H9 (cell line): ENCODE results near the gene ACADSB. TPM values are rescaled to one million over a fixed set of nuclear protein-coding genes. Genes with fewer than 3 reads are reported as not detected.

ENCODE experiments used
- DNase-seq: peaks from one replicate; pipeline ENCODE4 v3.0.0-alpha.2; 2017
- H2AFZ ChIP-seq: one replicate; pipeline ENCODE4 v1.6.1; 2013; ENCODE audit warnings: mild to moderate bottlenecking, low read length, control low read depth, moderate library complexity
- H2AK5ac ChIP-seq: 2 replicates; pipeline ENCODE4 v1.6.1; 2013; ENCODE audit warnings: low read length, control low read depth, mixed read lengths; ENCODE audit not compliant: insufficient read length
- H2BK120ac ChIP-seq: one replicate; pipeline ENCODE4 v1.6.1; 2013; ENCODE audit warnings: low read depth, mild to moderate bottlenecking, low read length, control low read depth, inconsistent platforms; ENCODE audit not compliant: poor library complexity, severe bottlenecking
- H2BK12ac ChIP-seq: 2 replicates; pipeline ENCODE4 v1.6.1; 2013; ENCODE audit warnings: low read length, control low read depth, mixed read lengths, low read depth; ENCODE audit not compliant: insufficient read length
- H2BK15ac ChIP-seq: 2 replicates; pipeline ENCODE4 v1.6.1; 2013; ENCODE audit warnings: low read depth, low read length, control low read depth
- H2BK20ac ChIP-seq: one replicate; pipeline ENCODE4 v1.6.1; 2013; ENCODE audit warnings: low read depth, mild to moderate bottlenecking, low read length, control low read depth, inconsistent platforms; ENCODE audit not compliant: poor library complexity, severe bottlenecking
- H2BK5ac ChIP-seq: 2 replicates; pipeline ENCODE4 v1.6.1; 2013; ENCODE audit warnings: low read length, control low read depth, mixed read lengths; ENCODE audit not compliant: insufficient read length
- H3K14ac ChIP-seq: 2 replicates; pipeline ENCODE4 v1.6.1; 2013; ENCODE audit warnings: low read length, control low read depth; ENCODE audit not compliant: insufficient read depth
- H3K18ac ChIP-seq: 2 replicates; pipeline ENCODE4 v1.6.1; 2013; ENCODE audit warnings: low read depth, mild to moderate bottlenecking, mixed read lengths, low read length, control low read depth; ENCODE audit not compliant: insufficient read length
- H3K23ac ChIP-seq: 2 replicates; pipeline ENCODE4 v1.6.1; 2013; ENCODE audit warnings: low read length, control low read depth, mixed read lengths, low read depth; ENCODE audit not compliant: insufficient read length
- H3K23me2 ChIP-seq: 2 replicates; pipeline ENCODE4 v1.6.1; 2013; ENCODE audit warnings: low read depth, mild to moderate bottlenecking, mixed read lengths, low read length, control low read depth; ENCODE audit not compliant: insufficient read length, poor library complexity, severe bottlenecking
- H3K27ac ChIP-seq: 2 replicates; pipeline ENCODE4 v1.5.1; 2013; ENCODE audit warnings: low read length, control low read depth, mixed read lengths, low read depth; ENCODE audit not compliant: insufficient read length
- H3K27me3 ChIP-seq: 2 replicates; pipeline ENCODE4 v1.6.1; 2013; ENCODE audit warnings: low read length, control low read depth, inconsistent platforms; ENCODE audit not compliant: insufficient read depth
- H3K4ac ChIP-seq: 2 replicates; pipeline ENCODE4 v1.6.1; 2013; ENCODE audit warnings: low read depth, mild to moderate bottlenecking, control low read depth, inconsistent platforms, low read length, moderate library complexity
- H3K4me1 ChIP-seq: 2 replicates; pipeline ENCODE4 v1.6.1; 2013; ENCODE audit warnings: low read length, control low read depth, inconsistent platforms; ENCODE audit not compliant: insufficient read depth
- H3K4me2 ChIP-seq: 2 replicates; pipeline ENCODE4 v1.6.1; 2013; ENCODE audit warnings: low read length, control low read depth, mixed read lengths; ENCODE audit not compliant: insufficient read length, insufficient read depth
- H3K56ac ChIP-seq: 2 replicates; pipeline ENCODE4 v1.6.1; 2013; ENCODE audit warnings: low read depth, mild to moderate bottlenecking, mixed read lengths, low read length, control low read depth; ENCODE audit not compliant: insufficient read length
- H3K79me1 ChIP-seq: 2 replicates; pipeline ENCODE4 v1.6.1; 2013; ENCODE audit warnings: low read depth, mild to moderate bottlenecking, moderate library complexity, low read length, control low read depth, inconsistent platforms; ENCODE audit not compliant: insufficient read depth, poor library complexity, severe bottlenecking
- H3K79me2 ChIP-seq: 2 replicates; pipeline ENCODE4 v1.6.1; 2013; ENCODE audit warnings: low read length, control low read depth, inconsistent platforms; ENCODE audit not compliant: insufficient read depth
- H3K9ac ChIP-seq: 2 replicates; pipeline ENCODE4 v1.6.1; 2013; ENCODE audit warnings: low read length, control low read depth, mixed read lengths; ENCODE audit not compliant: insufficient read length; ENCODE audit errors: extremely low read depth
- H3K9me3 ChIP-seq: one replicate; pipeline ENCODE4 v1.6.1; 2013; ENCODE audit warnings: low read depth, low read length, inconsistent platforms; ENCODE audit not compliant: control insufficient read depth
- H3T11ph ChIP-seq: one replicate; pipeline ENCODE4 v1.6.1; 2013; ENCODE audit warnings: mild to moderate bottlenecking, low read length, control low read depth, inconsistent platforms
- H4K20me1 ChIP-seq: one replicate; pipeline ENCODE4 v1.6.1; 2013; ENCODE audit not compliant: control insufficient read depth, insufficient read length, insufficient read depth
- H4K5ac ChIP-seq: 2 replicates; pipeline ENCODE4 v1.6.1; 2013; ENCODE audit warnings: low read depth, mild to moderate bottlenecking, mixed read lengths, low read length, control low read depth; ENCODE audit not compliant: insufficient read length
- H4K8ac ChIP-seq: replicated peaks from 2 replicates; pipeline ENCODE4 v1.6.1; 2013; ENCODE audit warnings: low read length, control low read depth, mixed read lengths, low read depth; ENCODE audit not compliant: insufficient read length
- H4K91ac ChIP-seq: 2 replicates; pipeline ENCODE4 v1.6.1; 2013; ENCODE audit warnings: low read depth, mild to moderate bottlenecking, moderate library complexity, mixed read lengths, low read length, control low read depth; ENCODE audit not compliant: insufficient read length
- H3K27ac Mint-ChIP-seq, 3 experiments: 2 replicates in 2 of 3; 3 replicates in 1 of 3; pipeline ENCODE4 v1.8.0; 2020 to 2021; ENCODE audit warnings: mixed read lengths in 3 of 3, mild to moderate bottlenecking in 1 of 3, moderate library complexity in 1 of 3
- H3K27me3 Mint-ChIP-seq: 2 replicates; pipeline ENCODE4 v1.8.0; 2021; ENCODE audit warnings: low read depth, mild to moderate bottlenecking, moderate library complexity, mixed read lengths
- H3K36me3 Mint-ChIP-seq, 3 experiments: 2 replicates in 2 of 3; 3 replicates in 1 of 3; pipeline ENCODE4 v1.8.0; 2020 to 2021; ENCODE audit warnings: low read depth in 3 of 3, mixed read lengths in 3 of 3; ENCODE audit not compliant: insufficient read depth in 1 of 3
- H3K4me1 Mint-ChIP-seq, 2 experiments: 2 replicates each; pipeline ENCODE4 v1.8.0; 2020; ENCODE audit warnings: mixed read lengths in 2 of 2
- H3K4me3 Mint-ChIP-seq, 2 experiments: 2 replicates in 1 of 2; 3 replicates in 1 of 2; pipeline ENCODE4 v1.8.0; 2020 to 2021; ENCODE audit warnings: mild to moderate bottlenecking in 2 of 2, mixed read lengths in 2 of 2, moderate library complexity in 1 of 2
- H3K9me3 Mint-ChIP-seq, 2 experiments: 2 replicates in 1 of 2; 3 replicates in 1 of 2; pipeline ENCODE4 v1.8.0; 2020; ENCODE audit warnings: mild to moderate bottlenecking in 2 of 2, mixed read lengths in 2 of 2, moderate library complexity in 1 of 2
- CTCF ChIP-seq: fragments of 200-600 bp; sonication (generic); conservative IDR thresholded peaks from 3 replicates; pipeline ENCODE4 v1.8.0; 2021; ENCODE audit warnings: antibody characterized with exemption, mild to moderate bottlenecking
- total RNA-seq: library from RNA; stranded (reverse); gene quantifications from 2 replicates; pipeline ENCODE4 v1.2.1, GENCODE V29; 2021

ACADSB gene
- total RNA-seq, 1 experiment from 2014 or later, result 35.1 TPM

GRCh38 chr10:123027861-123028260 lies 19.1 kb downstream of the ACADSB start:
- no peak overlapping the region for H3K4me3 Mint-ChIP-seq

More at GRCh38 chr10:123027861-123028260, 19.1 kb downstream of the ACADSB start:
- H3K9me3 Mint-ChIP-seq, result no peaks in the 10 kb centered on the region
- no peaks in the 10 kb centered on the region for H3K4me1 ChIP-seq
- no peaks in the 10 kb centered on the region for H3K27me3 ChIP-seq
- H3K27ac Mint-ChIP-seq, result no peak overlapping the region; a peak in 1 of 7 replicates
- no peak overlapping the region for H3K18ac ChIP-seq
- no peak overlapping the region for H3K23ac ChIP-seq
- no peaks in the 10 kb centered on the region for H3K23me2 ChIP-seq
- H3K27ac ChIP-seq, result no peak overlapping the region
- H3K4me1 Mint-ChIP-seq, result peaks cover 32 to 33% of the 10 kb centered on the region in 2 experiments
- H3K4me2 ChIP-seq, result no peak overlapping the region
- no peak overlapping the region for H2AK5ac ChIP-seq
- no peak overlapping the region for H4K91ac ChIP-seq
- no peak for DNase-seq
- no peaks in the 10 kb centered on the region for H4K20me1 ChIP-seq
- no peaks in the 10 kb centered on the region for H3K27me3 Mint-ChIP-seq
- no peak overlapping the region for H2BK15ac ChIP-seq
- no peak overlapping the region for H2BK12ac ChIP-seq
- no peaks in the 10 kb centered on the region for H3K79me1 ChIP-seq
- no peak overlapping the region for H2AFZ ChIP-seq
- no peak overlapping the region for H3T11ph ChIP-seq
- no peak overlapping the region for H4K5ac ChIP-seq
- H3K56ac ChIP-seq, result no peak overlapping the region
- no peak overlapping the region for H2BK120ac ChIP-seq
- H3K9ac ChIP-seq, result no peak overlapping the region
- H3K4ac ChIP-seq, result no peak overlapping the region
- no peak for TF ChIP-seq CTCF
- no peak overlapping the region for H3K14ac ChIP-seq
- H3K9me3 ChIP-seq, result no peaks in the 10 kb centered on the region
- no peak overlapping the region for H2BK5ac ChIP-seq
- H4K8ac ChIP-seq, result no peak overlapping the region
- no peaks in the 10 kb centered on the region for H3K79me2 ChIP-seq
- no peaks in the 10 kb centered on the region for H3K36me3 Mint-ChIP-seq
- H2BK20ac ChIP-seq, result no peak overlapping the region
